HEK293T (cell line): ENCODE results near the gene FOXP2.

Source experiments
- ARNT ChIP-seq: fragments of 450-650 bp; IDR thresholded peaks from 2 replicates; pipeline ENCODE4 v1.6.1; 2017; ENCODE audit warnings: mild to moderate bottlenecking
- BHLHE40 ChIP-seq: fragments of 450-650 bp; IDR thresholded peaks from 2 replicates; pipeline ENCODE4 v1.6.1; 2016; ENCODE audit warnings: mild to moderate bottlenecking, moderate library complexity, borderline replicate concordance
- FOXK2 ChIP-seq: fragments of 450-650 bp; IDR thresholded peaks from 2 replicates; pipeline ENCODE4 v1.6.1; 2016; ENCODE audit warnings: mild to moderate bottlenecking
- FOXM1 ChIP-seq: fragments of 450-650 bp; IDR thresholded peaks from 2 replicates; pipeline ENCODE4 v1.6.1; 2017; ENCODE audit warnings: mild to moderate bottlenecking, borderline replicate concordance
- HDGF ChIP-seq: fragments of 450-650 bp; IDR thresholded peaks from 2 replicates; pipeline ENCODE4 v1.6.1; 2017; ENCODE audit warnings: antibody characterized with exemption, borderline replicate concordance
- L3MBTL2 ChIP-seq: fragments of 450-650 bp; conservative IDR thresholded peaks from 2 replicates; pipeline ENCODE4 v1.6.1; 2016; ENCODE audit warnings: mild to moderate bottlenecking
- NFRKB ChIP-seq: fragments of 450-650 bp; IDR thresholded peaks from 2 replicates; pipeline ENCODE4 v1.6.1; 2016; ENCODE audit warnings: mild to moderate bottlenecking, moderate library complexity
- SP1 ChIP-seq: fragments of 450-650 bp; IDR thresholded peaks from 2 replicates; pipeline ENCODE4 v1.6.1; 2017
- SUZ12 ChIP-seq: fragments of 450-650 bp; IDR thresholded peaks from 2 replicates; pipeline ENCODE4 v1.6.1; 2016; ENCODE audit warnings: mild to moderate bottlenecking
- ZNF384 ChIP-seq: fragments of 450-650 bp; IDR thresholded peaks from 2 replicates; pipeline ENCODE4 v1.6.1; 2016
- TF ChIP-seq, protein P1 (sequence below): fragments of 450-650 bp; IDR thresholded peaks from 2 replicates; pipeline ENCODE4 v1.6.1; 2016

DNA sequence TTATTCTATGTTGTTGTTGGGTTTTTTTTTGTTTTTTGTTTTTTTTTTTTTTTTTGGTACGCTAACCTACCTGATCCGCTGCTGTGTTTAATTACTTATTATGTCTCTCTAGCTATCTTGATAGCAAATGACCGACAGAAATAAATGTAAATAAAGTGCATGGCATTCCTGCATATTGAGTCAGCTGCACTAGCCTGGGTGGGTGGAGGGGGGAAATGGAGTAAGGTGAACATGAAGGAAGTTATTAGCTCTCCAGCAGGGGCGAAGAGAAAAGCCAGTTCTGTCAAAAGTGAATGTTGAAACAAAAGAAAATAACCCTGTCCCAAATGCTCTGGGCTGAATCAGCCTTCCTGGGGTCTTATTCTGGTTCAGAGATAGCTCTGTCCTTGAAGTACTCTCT, 296.6 kb downstream of the FOXP2 start:
- TF ChIP-seq FOXM1 (no peak), ZNF384 (no peak), SP1 (no peak), NFRKB (no peak), L3MBTL2 (no peak), SUZ12 (no peak), ARNT (no peak), FOXK2 (no peak), HDGF (no peak), BHLHE40 (no peak)
- TF ChIP-seq, protein P1, sequence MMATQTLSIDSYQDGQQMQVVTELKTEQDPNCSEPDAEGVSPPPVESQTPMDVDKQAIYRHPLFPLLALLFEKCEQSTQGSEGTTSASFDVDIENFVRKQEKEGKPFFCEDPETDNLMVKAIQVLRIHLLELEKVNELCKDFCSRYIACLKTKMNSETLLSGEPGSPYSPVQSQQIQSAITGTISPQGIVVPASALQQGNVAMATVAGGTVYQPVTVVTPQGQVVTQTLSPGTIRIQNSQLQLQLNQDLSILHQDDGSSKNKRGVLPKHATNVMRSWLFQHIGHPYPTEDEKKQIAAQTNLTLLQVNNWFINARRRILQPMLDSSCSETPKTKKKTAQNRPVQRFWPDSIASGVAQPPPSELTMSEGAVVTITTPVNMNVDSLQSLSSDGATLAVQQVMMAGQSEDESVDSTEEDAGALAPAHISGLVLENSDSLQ: no peak
